ENCODE results near the gene SRCAP. TPM values are rescaled to one million over a fixed set of nuclear protein-coding genes. Genes with fewer than 3 reads are reported as not detected.

SRCAP gene
- polyA plus RNA-seq, 1 of the 3 experiments (the other 2 are of a cell fraction) = 5.6 TPM

DNA sequence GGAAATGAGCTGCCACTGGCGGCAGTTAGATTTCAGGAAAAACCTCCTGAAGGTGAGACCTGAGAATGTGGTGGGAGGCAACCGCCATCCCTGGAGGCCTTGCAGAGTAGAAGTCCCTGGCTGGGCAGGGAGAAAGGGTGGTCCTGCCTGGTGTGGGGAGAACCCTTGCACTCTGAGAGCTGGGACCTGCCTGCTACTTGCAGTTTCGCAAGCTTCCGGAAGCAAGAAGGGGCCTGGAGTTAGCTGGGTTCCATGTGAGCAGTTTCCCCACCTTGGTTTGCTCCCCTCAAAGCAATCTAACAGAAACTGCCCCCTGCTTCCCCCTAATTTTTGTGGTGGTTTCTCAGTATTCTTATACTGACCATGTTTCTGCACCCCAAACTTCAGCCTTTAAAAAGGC lies 81.6 kb downstream of the SRCAP start:
- peaks cover 8 to 27% of the 10 kb centered on the region in 2 experiments; a peak in 2 of 4 replicates for H3K4me1 ChIP-seq (ENCODE audit: control insufficient read depth in 1 of 2, insufficient read depth in 2 of 2, low read depth in 1 of 2, low read length in 1 of 2)
- no peaks in the 10 kb centered on the region for H3K9me3 ChIP-seq
- ChIA-PET CTCF (interaction anchor here (0.5 kb wide), 1 partner anchor 34 kb away, joined by 3 read pairs; no protein-coding TSS in a partner anchor), POLR2A (interaction anchor here (0.6 kb wide), 1 partner anchor 80 kb away, joined by 3 read pairs; no protein-coding TSS in a partner anchor)
- H3K27me3 ChIP-seq (ENCODE audit: insufficient read depth) = no peaks in the 10 kb centered on the region
- no peaks in the 10 kb centered on the region for H4K20me1 ChIP-seq (ENCODE audit: insufficient read depth)
- 96% methylated on average over 3 of the region's 4 CpGs for WGBS (ENCODE audit: low lambda C conversion rate)
- TF ChIP-seq TCF12 (IDR thresholded peaks at IDR 0.05) (no peak), SMC3 (IDR thresholded peaks at IDR 0.05; ENCODE audit: low read depth, low read length) (no peak)
- no peak overlapping the region for H2AFZ ChIP-seq (ENCODE audit: low read depth)
- no peak overlapping the region for H3K27ac ChIP-seq (ENCODE audit: low read depth in 2 of 2, low read length in 1 of 2)
- H3K36me3 ChIP-seq (replicated peaks in 1 of 2; ENCODE audit: control insufficient read depth in 1 of 2, insufficient read depth in 2 of 2, low read length in 1 of 2) = peaks cover 8 to 52% of the 10 kb centered on the region in 2 experiments
- H3K79me2 ChIP-seq (ENCODE audit: insufficient read depth) = peaks cover 34% of the 10 kb centered on the region
- no peaks in the 10 kb centered on the region for H3K9me2 ChIP-seq
- H3K4me2 ChIP-seq = no peak overlapping the region
- peaks cover 25% of the 10 kb centered on the region for H3F3A ChIP-seq (replicated peaks; ENCODE audit: insufficient read depth)
- no peak overlapping the region for H3K9ac ChIP-seq
- H3K4me3 ChIP-seq (ENCODE audit: low read depth in 2 of 2, low read length in 1 of 2) = no peak overlapping the region
- no peak for DNase-seq

DNA sequence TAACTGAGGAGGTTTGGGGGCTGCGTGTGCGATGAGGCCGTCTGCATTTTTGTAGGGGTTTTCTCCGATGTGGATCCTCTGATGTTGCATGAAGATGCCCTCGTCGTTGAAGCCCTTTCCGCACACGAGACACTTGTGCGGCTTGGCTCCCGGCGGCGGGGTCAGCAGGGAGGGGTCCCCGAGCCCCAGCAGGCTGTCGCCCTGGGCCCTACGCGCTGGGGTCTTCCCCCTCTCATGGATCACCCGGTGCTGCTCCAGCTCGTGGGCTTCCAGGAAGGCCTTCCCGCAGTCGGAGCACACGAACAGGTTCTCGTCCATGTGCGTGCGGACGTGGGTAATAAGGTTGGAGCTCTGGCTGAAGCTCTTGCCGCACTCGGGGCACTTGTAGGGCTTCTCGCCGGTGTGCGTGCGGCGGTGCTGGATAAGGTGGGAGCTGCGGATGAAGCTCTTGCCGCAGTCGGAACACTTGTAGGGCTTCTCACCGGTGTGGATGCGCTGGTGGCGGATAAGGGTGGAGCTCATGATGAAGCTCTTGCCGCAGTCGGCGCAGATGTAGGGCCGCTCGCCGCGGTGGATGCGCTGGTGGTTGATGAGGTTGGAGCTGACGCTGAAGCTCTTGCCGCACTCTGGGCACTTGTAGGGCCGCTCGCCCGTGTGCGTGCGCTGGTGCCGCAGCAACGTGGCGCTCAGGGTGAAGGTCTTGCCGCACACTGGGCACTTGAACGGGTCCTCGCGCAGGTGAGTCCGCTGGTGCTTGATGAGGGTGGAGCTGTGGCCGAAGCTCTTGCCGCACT lies 83.7 kb downstream of the SRCAP start:
- Histone ChIP-seq H3K4me3 (ENCODE audit: low read depth in 2 of 2, low read length in 1 of 2) (no peak overlapping the region), H3F3A (replicated peaks; ENCODE audit: insufficient read depth) (peaks cover 15% of the 10 kb centered on the region), H3K9me3 (no peaks in the 10 kb centered on the region), H2AFZ (ENCODE audit: low read depth) (no peak overlapping the region), H3K4me2 (no peak overlapping the region), H3K79me2 (ENCODE audit: insufficient read depth) (peaks cover 42% of the 10 kb centered on the region), H3K9me2 (no peaks in the 10 kb centered on the region), H4K20me1 (ENCODE audit: insufficient read depth) (no peaks in the 10 kb centered on the region), H3K27ac (ENCODE audit: low read depth in 2 of 2, low read length in 1 of 2) (no peak overlapping the region), H3K36me3 (replicated peaks in 1 of 2; ENCODE audit: control insufficient read depth in 1 of 2, insufficient read depth in 2 of 2, low read length in 1 of 2) (peaks cover 8 to 52% of the 10 kb centered on the region in 2 experiments), H3K27me3 (ENCODE audit: insufficient read depth) (no peaks in the 10 kb centered on the region), H3K4me1 (ENCODE audit: control insufficient read depth in 1 of 2, insufficient read depth in 2 of 2, low read depth in 1 of 2, low read length in 1 of 2) (peaks cover 2 to 18% of the 10 kb centered on the region in 2 experiments; a peak in 2 of 4 replicates), H3K9ac (no peak overlapping the region)
- no peak for TF ChIP-seq CHD2 (IDR thresholded peaks at IDR 0.05; ENCODE audit: low read length, partially characterized antibody)
- TF ChIP-seq NRF1 (IDR thresholded peaks at IDR 0.05; ENCODE audit: low read depth, low read length) = no peak
- TF ChIP-seq, protein P1, sequence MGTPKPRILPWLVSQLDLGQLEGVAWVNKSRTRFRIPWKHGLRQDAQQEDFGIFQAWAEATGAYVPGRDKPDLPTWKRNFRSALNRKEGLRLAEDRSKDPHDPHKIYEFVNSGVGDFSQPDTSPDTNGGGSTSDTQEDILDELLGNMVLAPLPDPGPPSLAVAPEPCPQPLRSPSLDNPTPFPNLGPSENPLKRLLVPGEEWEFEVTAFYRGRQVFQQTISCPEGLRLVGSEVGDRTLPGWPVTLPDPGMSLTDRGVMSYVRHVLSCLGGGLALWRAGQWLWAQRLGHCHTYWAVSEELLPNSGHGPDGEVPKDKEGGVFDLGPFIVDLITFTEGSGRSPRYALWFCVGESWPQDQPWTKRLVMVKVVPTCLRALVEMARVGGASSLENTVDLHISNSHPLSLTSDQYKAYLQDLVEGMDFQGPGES (IDR thresholded peaks at IDR 0.05; ENCODE audit: low read depth, low read length) = no peak
- TF ChIP-seq NFIC (IDR thresholded peaks at IDR 0.05; ENCODE audit: borderline replicate concordance) = no peak
- TF ChIP-seq RFX5 (IDR thresholded peaks at IDR 0.05; ENCODE audit: low read length) = no peak
- no peak for TF ChIP-seq GATA2 (CRISPR knock-in tag; IDR thresholded peaks at IDR 0.05)
- TF ChIP-seq SIN3A (IDR thresholded peaks at IDR 0.05; ENCODE audit: borderline replicate concordance, low read depth, low read length) = no peak
- TF ChIP-seq GABPA (IDR thresholded peaks at IDR 0.05; ENCODE audit: low read depth) = no peak
- no peak for TF ChIP-seq ELF1 (IDR thresholded peaks at IDR 0.05)
- TF ChIP-seq TAF1 (IDR thresholded peaks at IDR 0.05; ENCODE audit: borderline replicate concordance, low read depth, low read length) = no peak
- TF ChIP-seq, protein P2, sequence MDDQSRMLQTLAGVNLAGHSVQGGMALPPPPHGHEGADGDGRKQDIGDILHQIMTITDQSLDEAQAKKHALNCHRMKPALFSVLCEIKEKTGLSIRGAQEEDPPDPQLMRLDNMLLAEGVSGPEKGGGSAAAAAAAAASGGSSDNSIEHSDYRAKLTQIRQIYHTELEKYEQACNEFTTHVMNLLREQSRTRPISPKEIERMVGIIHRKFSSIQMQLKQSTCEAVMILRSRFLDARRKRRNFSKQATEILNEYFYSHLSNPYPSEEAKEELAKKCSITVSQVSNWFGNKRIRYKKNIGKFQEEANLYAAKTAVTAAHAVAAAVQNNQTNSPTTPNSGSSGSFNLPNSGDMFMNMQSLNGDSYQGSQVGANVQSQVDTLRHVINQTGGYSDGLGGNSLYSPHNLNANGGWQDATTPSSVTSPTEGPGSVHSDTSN (IDR thresholded peaks at IDR 0.05) = no peak
- TF ChIP-seq SMC3 (IDR thresholded peaks at IDR 0.05; ENCODE audit: low read depth, low read length) = no peak
- TF ChIP-seq YY1 (IDR thresholded peaks at IDR 0.05; ENCODE audit: low read depth) = no peak
- no peak for TF ChIP-seq TEAD4 (IDR thresholded peaks at IDR 0.05; ENCODE audit: borderline replicate concordance, insufficient read depth)
- TF ChIP-seq EZH2phosphoT487 (IDR thresholded peaks at IDR 0.05; ENCODE audit: borderline replicate concordance, low read depth) = no peak
- no peak for DNase-seq
- WGBS (ENCODE audit: low lambda C conversion rate) = 97% methylated on average over 41 of the region's 63 CpGs
- CTCF ChIA-PET = interaction anchor here (1.0 kb wide), 1 partner anchor 18 kb away, joined by 3 read pairs; no protein-coding TSS in a partner anchor
- POLR2A ChIA-PET = interaction anchor here (1.0 to 2.0 kb wide), 2 partner anchors 10 to 23 kb away, joined by 4 to 10 read pairs; no protein-coding TSS in a partner anchor
